Body of pancreas (tissue), 4 donors: ENCODE results near the gene PSAPL1.

Source experiments
- CTCF ChIP-seq, 7 experiments: fragments of 450-650 bp in 4 of 7; fragments of 200-600 bp in 3 of 7; sonication (generic) in 3 of 7; IDR thresholded peaks; one replicate each; pipeline ENCODE4 v1.5.1; 2016 to 2019; ENCODE audit warnings: antibody characterized with exemption in 7 of 7
- POLR2A ChIP-seq, 3 donors: fragments of 450-650 bp; IDR thresholded peaks; one replicate each; pipeline ENCODE4 v1.6.1; 2016; ENCODE audit warnings: antibody characterized with exemption in 3 of 3, mild to moderate bottlenecking in 2 of 3

GRCh38 chr4:7451800-7452199 lies 17.1 kb upstream of the PSAPL1 start:
- TF ChIP-seq CTCF (IDR thresholded peaks at IDR 0.05) (no peak), POLR2A (IDR thresholded peaks at IDR 0.05) (no peak)
